Epithelial cell of esophagus (primary cell): Measurements from ENCODE around the gene RAPGEF5.

Experiments used
- DNase-seq: peaks from one replicate; pipeline ENCODE4 v3.0.0; 2010; ENCODE audit warnings: low read depth
- H3K4me3 ChIP-seq: 2 replicates; pipeline ENCODE4 v1.5.1; 2011; ENCODE audit warnings: mild to moderate bottlenecking, low read length, control low read depth
- CTCF ChIP-seq: IDR thresholded peaks from 2 replicates; pipeline ENCODE4 v1.5.1; 2011; ENCODE audit warnings: low read depth, mild to moderate bottlenecking, low read length, control low read depth, inconsistent platforms; ENCODE audit not compliant: insufficient read depth; ENCODE audit errors: missing control alignments

RAPGEF5 gene

GRCh38 chr7:22358820-22359697, 2.1 kb upstream of the RAPGEF5 start:
- no peak for TF ChIP-seq CTCF
- DNase-seq: no peak
- no peak overlapping the region for H3K4me3 ChIP-seq

DNA sequence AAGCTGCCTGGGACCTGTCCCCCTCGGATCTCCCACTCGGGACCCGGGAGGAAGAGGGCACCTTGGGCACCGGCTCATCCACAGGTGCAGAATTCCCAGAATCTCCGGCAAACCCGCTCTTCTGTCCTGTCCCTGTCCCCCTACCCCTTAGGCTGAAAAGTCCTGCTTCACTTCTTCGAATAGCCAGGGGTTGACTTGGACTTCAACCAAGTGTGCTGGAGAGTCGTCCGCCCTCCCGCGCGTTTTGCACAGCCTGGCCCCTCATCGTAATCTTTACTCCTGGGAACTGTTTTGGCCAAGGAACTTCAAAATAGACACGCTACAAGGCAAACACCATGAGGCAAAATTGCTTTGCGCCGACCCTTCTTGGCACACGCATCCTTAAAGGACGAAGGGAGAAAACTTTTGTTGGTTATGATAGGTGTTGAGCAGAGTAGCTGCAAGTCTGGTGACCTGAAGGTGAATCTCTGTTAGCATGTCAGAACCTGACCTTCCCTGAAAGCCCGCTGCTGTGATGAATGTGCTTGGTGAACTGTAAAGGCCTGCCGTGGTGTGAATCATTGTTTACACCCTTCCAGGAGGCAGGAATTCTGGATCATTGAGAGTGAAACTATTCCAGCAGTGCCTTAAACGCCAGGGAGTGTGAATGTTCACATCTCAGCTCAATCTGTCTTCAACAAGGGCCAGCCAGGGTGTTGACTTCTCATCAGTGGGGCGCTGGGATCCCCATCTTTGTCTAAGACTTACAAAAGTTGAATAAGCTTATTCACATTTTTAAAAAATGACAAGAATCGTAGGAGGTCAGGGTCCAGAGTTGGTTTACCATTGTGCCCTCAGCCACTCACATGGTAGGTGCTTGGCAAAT, 589 bp upstream of the RAPGEF5 start:
- TF ChIP-seq CTCF: no peak
- H3K4me3 ChIP-seq: peak overlapping the region; percentile 50
- DNase-seq: peak; percentile 99

DNA sequence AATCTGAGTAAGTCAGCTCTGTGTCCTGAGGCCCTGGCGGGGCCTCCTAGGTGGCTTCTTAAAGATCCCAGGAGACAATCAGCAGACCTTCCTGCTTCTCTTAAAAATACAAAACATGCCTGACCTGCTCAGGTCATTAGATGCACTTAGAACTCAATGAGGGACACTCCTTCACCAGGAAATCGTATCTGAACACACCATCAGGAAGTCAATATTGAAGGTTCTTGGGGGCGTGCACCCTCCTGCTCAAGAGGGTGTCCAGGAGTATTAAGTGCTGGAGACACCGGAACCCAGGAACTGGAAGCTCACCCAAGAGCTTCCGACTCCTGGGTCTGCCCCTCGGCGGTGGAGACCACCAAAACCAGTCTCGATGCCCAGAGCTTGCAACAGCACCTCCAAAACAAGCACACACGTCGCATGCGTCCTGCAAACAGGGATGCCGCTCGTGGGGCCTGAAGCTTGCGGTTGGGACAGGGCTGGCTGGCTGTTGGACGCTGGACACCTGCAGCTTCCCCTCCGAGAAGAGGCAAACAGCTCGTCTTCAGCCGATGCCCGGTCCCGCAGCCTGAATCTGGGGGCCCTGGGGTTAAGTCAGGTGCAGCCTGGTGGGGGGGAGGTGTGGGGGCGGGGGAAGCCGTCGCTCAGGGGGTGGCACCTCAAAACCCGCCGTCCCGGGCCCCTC, 803 bp downstream of the RAPGEF5 start:
- peak; percentile 36 for DNase-seq
- peak overlapping the region; percentile 52 for H3K4me3 ChIP-seq
- TF ChIP-seq CTCF: no peak

- no peak for TF ChIP-seq CTCF
- DNase-seq: no peak
- H3K4me3 ChIP-seq: peak overlapping the region; percentile 52
These were observed 1.3 kb downstream of the RAPGEF5 start for GRCh38 chr7:22355620-22356009.

DNA sequence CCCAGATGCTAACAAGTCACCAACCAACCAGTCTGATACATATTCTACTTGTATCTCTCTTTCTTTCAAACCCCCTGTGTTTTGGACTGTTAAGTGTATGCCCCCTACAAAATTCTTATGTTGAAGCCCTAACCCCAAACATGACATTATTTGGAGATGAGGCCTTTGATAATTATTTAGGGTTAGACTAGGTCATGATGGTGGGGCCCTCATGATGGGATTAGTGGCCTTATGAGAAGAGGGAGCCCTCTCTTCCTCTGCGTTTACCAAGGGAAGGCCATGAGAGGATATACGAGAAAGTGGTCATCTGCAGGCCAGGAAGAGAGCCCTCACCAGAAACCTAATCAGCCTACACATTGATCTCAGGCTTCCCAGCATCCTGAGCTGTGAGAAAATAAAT, 2.5 kb downstream of the RAPGEF5 start:
- no peak for TF ChIP-seq CTCF

GRCh38 chr7:22352887-22353286, 4.1 kb downstream of the RAPGEF5 start:
- no peak for DNase-seq
- no peak overlapping the region for H3K4me3 ChIP-seq
- no peak for TF ChIP-seq CTCF

More for the DNA sequence above, 2.5 kb downstream of the RAPGEF5 start:
- DNase-seq: no peak
- no peak overlapping the region for H3K4me3 ChIP-seq
